Testis (tissue), 3 donors: ENCODE measurements around the gene MARK1. TPM values are rescaled to one million over a fixed set of nuclear protein-coding genes. Genes with fewer than 3 reads are reported as not detected.

Source experiments
- DNase-seq: peaks from one replicate; pipeline ENCODE4 v3.0.0-alpha.2; 2019
- H3K27ac ChIP-seq, 2 donors: fragments of 200-600 bp; sonication (generic); one replicate each; pipeline ENCODE4 v1.5.1; 2019
- H3K27me3 ChIP-seq: fragments of 200-600 bp; sonication (generic); one replicate; pipeline ENCODE4 v1.5.1; 2019
- H3K36me3 ChIP-seq: fragments of 200-600 bp; sonication (generic); one replicate; pipeline ENCODE4 v1.5.1; 2017; ENCODE audit warnings: low read depth; ENCODE audit errors: missing control alignments
- H3K4me1 ChIP-seq: fragments of 200-600 bp; sonication (generic); one replicate; pipeline ENCODE4 v1.5.1; 2019
- H3K4me3 ChIP-seq, 2 donors: fragments of 200-600 bp; sonication (generic); one replicate each; pipeline ENCODE4 v1.5.1; 2017 to 2019
- H3K9me3 ChIP-seq: fragments of 200-600 bp; sonication (generic); one replicate; pipeline ENCODE4 v1.5.1; 2017
- CTCF ChIP-seq, 3 experiments: fragments of 450-650 bp in 2 of 3; fragments of 200-600 bp in 1 of 3; sonication (generic) in 1 of 3; IDR thresholded peaks; one replicate each; pipeline ENCODE4 v1.5.1; 2016 to 2019; ENCODE audit warnings: antibody characterized with exemption in 3 of 3, mild to moderate bottlenecking in 2 of 3, moderate library complexity in 1 of 3
- POLR2A ChIP-seq: fragments of 450-650 bp; IDR thresholded peaks from one replicate; pipeline ENCODE4 v1.6.1; 2017; ENCODE audit warnings: antibody characterized with exemption, mild to moderate bottlenecking, moderate library complexity
- whole genome bisulfite sequencing, 2 donors: methylation state at CpG; one replicate each; pipeline ENCODE4 v1.1.5; 2018; 5-methylcytosine and 5-hydroxymethylcytosine counted together
- intact Hi-C: fragments of 100-400 bp; cut with DNase I; formaldehyde crosslinking; loops from one replicate; pipeline ENCODE4 v1.15.1; 2023; ENCODE audit warnings: low total_unique reads
- polyA plus RNA-seq: library from polyadenylated mRNA; stranded (reverse); fragments of 350-450 nt; fragmentation: Illumina TruSeq; extraction: RNeasy Lipid Tissue Mini Kit (QIAGEN cat#74804); gene quantifications from one replicate; pipeline ENCODE4 v1.2.3, GENCODE V29; 2014; ENCODE audit warnings: low read depth, low replicate concordance; ENCODE audit not compliant: insufficient read depth
- total RNA-seq, 2 donors: library from RNA; depleted of rRNA; stranded (reverse); fragments of >200 nt; gene quantifications; one replicate each; pipeline ENCODE4 v1.2.3, GENCODE V29; 2016

MARK1 gene
- total and polyA plus RNA-seq, 3 donors from 2014 or later, result 25.5 to 49.6 (median 31.2) TPM

GRCh38 chr1:220485791-220486190 lies 42.1 kb upstream of the MARK1 start:
- intact Hi-C loops, result no loop called here
- DNase-seq, result no peak
- 83% methylated on average over 6 of the region's 6 CpGs for WGBS, 2 donors

GRCh38 chr1:220487297-220487820 lies 40.6 kb upstream of the MARK1 start:
- 82 to 89% methylated on average over 5 of the region's 5 CpGs for WGBS, 2 donors
- Histone ChIP-seq H3K27ac (no peak overlapping the region), H3K27me3 (no peaks in the 10 kb centered on the region), H3K4me3 (no peak overlapping the region), H3K9me3 (no peaks in the 10 kb centered on the region), H3K4me1 (no peaks in the 10 kb centered on the region), H3K36me3 (no peaks in the 10 kb centered on the region)
- no peak for DNase-seq
- intact Hi-C loops, result no loop called here
- TF ChIP-seq POLR2A, result no peak
- no peak for TF ChIP-seq CTCF (IDR thresholded peaks at IDR 0.05)

More at GRCh38 chr1:220485791-220486190, 42.1 kb upstream of the MARK1 start:
- Histone ChIP-seq H3K36me3 (no peaks in the 10 kb centered on the region), H3K27ac (no peak overlapping the region), H3K9me3 (no peaks in the 10 kb centered on the region), H3K27me3 (no peaks in the 10 kb centered on the region), H3K4me1 (no peaks in the 10 kb centered on the region), H3K4me3 (no peak overlapping the region)
- TF ChIP-seq POLR2A, result no peak
- TF ChIP-seq CTCF (IDR thresholded peaks at IDR 0.05), result no peak

- H3K27ac ChIP-seq, result no peak overlapping the region
- no peak overlapping the region for H3K4me3 ChIP-seq
- TF ChIP-seq POLR2A (no peak), CTCF (IDR thresholded peaks at IDR 0.05) (no peak)
- no peaks in the 10 kb centered on the region for H3K9me3 ChIP-seq
- intact Hi-C loops, result no loop called here
- H3K27me3 ChIP-seq, result no peaks in the 10 kb centered on the region
- WGBS, 2 donors, result 55 to 83% methylated on average over 2 of the region's 2 CpGs
- H3K4me1 ChIP-seq, result no peaks in the 10 kb centered on the region
- DNase-seq, result no peak
- no peaks in the 10 kb centered on the region for H3K36me3 ChIP-seq
These were observed 36.0 kb upstream of the MARK1 start for GRCh38 chr1:220491891-220492290.

- intact Hi-C loops, result no loop called here
- Histone ChIP-seq H3K27me3 (no peaks in the 10 kb centered on the region), H3K4me1 (no peaks in the 10 kb centered on the region), H3K4me3 (no peak overlapping the region), H3K27ac (no peak overlapping the region), H3K9me3 (no peaks in the 10 kb centered on the region), H3K36me3 (no peaks in the 10 kb centered on the region)
- DNase-seq, result no peak
- TF ChIP-seq CTCF (IDR thresholded peaks at IDR 0.05) (no peak), POLR2A (no peak)
- WGBS, 2 donors, result 54 to 55% methylated on average over 5 of the region's 5 CpGs
These were observed 30.6 kb upstream of the MARK1 start for GRCh38 chr1:220497220-220497947.

- Histone ChIP-seq H3K4me1 (no peaks in the 10 kb centered on the region), H3K27me3 (no peaks in the 10 kb centered on the region), H3K4me3 (no peak overlapping the region), H3K27ac (no peak overlapping the region), H3K36me3 (no peaks in the 10 kb centered on the region), H3K9me3 (no peaks in the 10 kb centered on the region)
- TF ChIP-seq CTCF (IDR thresholded peaks at IDR 0.05) (no peak), POLR2A (no peak)
- no peak for DNase-seq
- 84 to 92% methylated on average over 2 of the region's 2 CpGs for WGBS, 2 donors
- intact Hi-C loops, result no loop called here
These were observed 29.7 kb upstream of the MARK1 start for GRCh38 chr1:220498188-220498587.
